ENCODE data around the gene NRIP3. TPM values are rescaled to one million over a fixed set of nuclear protein-coding genes. Genes with fewer than 3 reads are reported as not detected.
A peak's percentile ranks its signal among the peaks of the same experiment; 100 is the strongest.

Gene NRIP3
- total RNA-seq, 1 donor from 2014 or later = 0.56 TPM

DNA sequence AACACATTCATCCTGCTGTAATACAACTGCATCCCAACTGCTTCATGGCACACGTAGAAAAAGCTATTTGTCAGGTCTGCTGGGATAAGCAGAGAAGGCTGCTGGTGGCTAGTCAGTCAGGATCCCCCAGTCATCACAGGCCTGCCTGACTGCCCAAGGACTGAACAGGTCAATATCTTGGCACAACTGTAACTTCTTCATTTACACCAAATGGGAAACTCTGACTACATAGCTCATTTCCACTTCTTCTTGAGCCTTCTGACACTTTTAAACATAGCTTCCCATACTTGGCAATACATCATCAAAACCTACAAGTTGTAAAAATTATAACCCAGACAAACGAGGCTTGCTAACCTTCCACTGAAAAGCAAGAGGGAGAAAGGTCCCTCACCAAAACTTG lies 42.4 kb downstream of the NRIP3 start:
- DNase-seq = no peak
- H3K9me3 ChIP-seq = no peaks in the 10 kb centered on the region
- no peak overlapping the region for H3K4me3 ChIP-seq
- H3K27ac ChIP-seq = no peak overlapping the region
- H3K4me1 ChIP-seq = peaks cover 39% of the 10 kb centered on the region
- H3K27me3 ChIP-seq (ENCODE audit: low read depth) = no peaks in the 10 kb centered on the region
- TF ChIP-seq, protein P1, sequence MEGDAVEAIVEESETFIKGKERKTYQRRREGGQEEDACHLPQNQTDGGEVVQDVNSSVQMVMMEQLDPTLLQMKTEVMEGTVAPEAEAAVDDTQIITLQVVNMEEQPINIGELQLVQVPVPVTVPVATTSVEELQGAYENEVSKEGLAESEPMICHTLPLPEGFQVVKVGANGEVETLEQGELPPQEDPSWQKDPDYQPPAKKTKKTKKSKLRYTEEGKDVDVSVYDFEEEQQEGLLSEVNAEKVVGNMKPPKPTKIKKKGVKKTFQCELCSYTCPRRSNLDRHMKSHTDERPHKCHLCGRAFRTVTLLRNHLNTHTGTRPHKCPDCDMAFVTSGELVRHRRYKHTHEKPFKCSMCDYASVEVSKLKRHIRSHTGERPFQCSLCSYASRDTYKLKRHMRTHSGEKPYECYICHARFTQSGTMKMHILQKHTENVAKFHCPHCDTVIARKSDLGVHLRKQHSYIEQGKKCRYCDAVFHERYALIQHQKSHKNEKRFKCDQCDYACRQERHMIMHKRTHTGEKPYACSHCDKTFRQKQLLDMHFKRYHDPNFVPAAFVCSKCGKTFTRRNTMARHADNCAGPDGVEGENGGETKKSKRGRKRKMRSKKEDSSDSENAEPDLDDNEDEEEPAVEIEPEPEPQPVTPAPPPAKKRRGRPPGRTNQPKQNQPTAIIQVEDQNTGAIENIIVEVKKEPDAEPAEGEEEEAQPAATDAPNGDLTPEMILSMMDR (IDR thresholded peaks at IDR 0.05) = no peak
- H3K36me3 ChIP-seq = peaks cover 17% of the 10 kb centered on the region
- intact Hi-C loops (cut with DNase I) = no loop called here
- ATAC-seq = no peak

DNA sequence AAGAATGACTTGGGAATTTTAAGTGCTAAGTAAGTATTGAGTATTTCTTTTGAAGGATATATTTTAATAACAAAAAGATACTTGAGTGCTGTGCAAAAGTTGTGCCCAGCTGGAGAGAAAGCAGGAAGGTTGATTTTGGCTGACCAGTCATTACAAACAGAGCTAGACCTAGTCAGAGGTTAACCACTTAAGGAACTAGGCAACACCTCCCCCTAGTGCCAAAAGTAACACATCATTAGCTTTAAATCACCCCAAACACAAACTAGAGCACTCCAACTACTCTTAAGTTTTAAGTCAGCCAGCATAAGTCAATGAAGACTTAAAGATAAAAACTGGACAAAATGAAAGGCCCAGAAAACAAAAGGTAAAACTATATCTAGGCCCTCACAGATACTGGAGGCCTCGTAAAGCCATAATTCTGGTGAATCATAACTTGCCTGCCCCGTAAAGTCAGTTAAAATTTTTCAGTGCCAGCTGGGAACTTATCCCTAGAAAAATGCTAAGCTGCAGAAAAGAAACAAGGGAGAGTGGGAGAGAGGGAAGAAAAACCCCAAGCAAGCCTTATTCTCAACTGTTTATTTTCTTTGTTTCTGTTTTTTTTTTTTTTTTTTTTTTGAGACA lies 44.1 kb downstream of the NRIP3 start:
- H3K27me3 ChIP-seq (ENCODE audit: low read depth) = no peaks in the 10 kb centered on the region
- intact Hi-C loops (cut with DNase I) = no loop called here
- peak overlapping the region; percentile 25 for H3K4me3 ChIP-seq
- peaks cover 32% of the 10 kb centered on the region for H3K36me3 ChIP-seq
- DNase-seq = no peak
- ATAC-seq = peak; percentile 53 to 61
- TF ChIP-seq, protein P1 (IDR thresholded peaks at IDR 0.05) = peak; percentile 57
- H3K27ac ChIP-seq = peak overlapping the region; percentile 73
- no peaks in the 10 kb centered on the region for H3K9me3 ChIP-seq
- peaks cover 31% of the 10 kb centered on the region for H3K4me1 ChIP-seq

DNA sequence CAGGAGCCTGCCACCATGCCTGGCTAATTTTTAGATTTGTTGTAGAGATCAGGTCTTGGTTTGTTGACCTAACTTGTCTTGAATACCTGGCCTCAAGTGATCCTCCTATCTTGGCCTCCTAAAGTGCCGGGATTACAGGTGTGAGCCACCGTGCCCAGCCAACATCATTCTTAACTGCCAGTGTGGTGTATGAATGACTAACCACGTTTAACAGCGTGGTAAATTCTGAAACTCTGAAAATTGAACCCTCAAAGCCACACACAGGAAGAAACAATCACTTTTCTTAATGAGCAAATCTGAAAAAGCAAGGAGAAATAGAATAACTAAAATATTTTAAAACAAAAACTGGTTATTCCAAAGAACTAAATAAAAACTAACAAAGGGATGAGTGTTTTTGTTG lies 46.9 kb downstream of the NRIP3 start:
- Histone ChIP-seq H3K4me1 (peaks cover 17% of the 10 kb centered on the region), H3K27me3 (ENCODE audit: low read depth) (no peaks in the 10 kb centered on the region), H3K9me3 (no peaks in the 10 kb centered on the region), H3K4me3 (no peak overlapping the region), H3K36me3 (peaks cover 60% of the 10 kb centered on the region), H3K27ac (no peak overlapping the region)
- intact Hi-C loops (cut with DNase I) = no loop called here
- TF ChIP-seq, protein P1 (IDR thresholded peaks at IDR 0.05) = no peak
- no peak for ATAC-seq
- no peak for DNase-seq

DNA sequence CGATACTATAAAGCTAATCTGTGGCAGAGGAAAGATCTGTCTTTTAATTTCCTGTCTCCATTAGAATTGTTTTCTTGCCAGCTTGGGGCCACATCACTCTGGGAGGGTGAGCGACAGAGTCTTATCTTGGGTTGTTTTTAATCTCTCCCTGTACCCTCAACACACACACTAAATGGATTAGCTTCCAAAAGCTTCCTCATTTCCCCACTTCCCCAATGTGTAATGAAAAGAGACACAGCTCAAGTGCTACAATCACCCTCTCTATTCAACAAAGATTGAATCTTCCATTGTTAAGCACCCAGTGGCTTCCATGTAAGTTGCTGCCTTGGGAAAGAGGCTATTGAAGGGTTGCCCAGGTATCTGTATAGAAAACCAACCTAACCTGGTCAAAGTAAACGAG lies 54.9 kb downstream of the NRIP3 start:
- intact Hi-C loops (cut with DNase I) = no loop called here
- H3K36me3 ChIP-seq = peaks cover 67% of the 10 kb centered on the region
- TF ChIP-seq, protein P1 (IDR thresholded peaks at IDR 0.05) = no peak

DNA sequence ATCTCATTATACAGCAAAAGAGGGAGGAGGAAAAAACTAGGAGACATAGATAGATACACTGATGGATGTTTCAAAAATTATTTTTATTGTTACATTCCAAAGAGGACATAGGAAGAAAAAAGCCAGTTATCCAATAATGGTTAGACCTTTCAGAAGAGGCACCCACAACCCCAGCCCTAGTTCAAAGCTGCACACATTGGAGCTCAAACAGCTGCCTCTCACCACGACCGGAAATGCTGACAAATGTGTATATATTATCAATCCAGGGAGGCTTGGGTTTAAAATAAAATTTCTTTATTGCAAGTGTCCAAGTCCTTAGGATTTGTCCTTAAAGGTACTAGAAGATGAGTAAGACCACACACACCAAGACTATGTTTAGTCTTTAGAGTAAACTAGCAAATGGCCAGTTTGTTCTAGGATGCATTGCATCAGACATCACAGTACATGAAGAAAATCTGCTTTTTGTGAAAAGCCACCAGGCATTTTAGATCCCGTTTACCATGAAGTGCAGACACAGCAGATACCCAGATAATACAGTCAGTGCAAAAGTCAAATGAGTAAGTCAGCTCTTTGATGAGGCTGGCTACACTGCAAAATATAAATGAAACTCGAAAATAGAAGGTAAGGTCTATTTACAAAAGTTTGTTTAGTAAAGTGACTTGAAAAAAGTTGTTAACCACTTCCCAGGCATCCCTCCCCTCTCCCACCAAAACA lies 56.4 kb downstream of the NRIP3 start:
- H3K36me3 ChIP-seq = peaks cover 53% of the 10 kb centered on the region
- ATAC-seq = no peak
- intact Hi-C loops (cut with DNase I) = no loop called here

More for the DNA sequence above, 54.9 kb downstream of the NRIP3 start:
- no peak overlapping the region for H3K4me3 ChIP-seq
- no peak overlapping the region for H3K27ac ChIP-seq
- H3K27me3 ChIP-seq (ENCODE audit: low read depth) = no peaks in the 10 kb centered on the region
- H3K9me3 ChIP-seq = no peaks in the 10 kb centered on the region
- no peaks in the 10 kb centered on the region for H3K4me1 ChIP-seq
- ATAC-seq = no peak
- DNase-seq = no peak

More for the DNA sequence above, 56.4 kb downstream of the NRIP3 start:
- Histone ChIP-seq H3K4me3 (no peak overlapping the region), H3K27ac (no peak overlapping the region), H3K4me1 (no peaks in the 10 kb centered on the region), H3K27me3 (ENCODE audit: low read depth) (no peaks in the 10 kb centered on the region), H3K9me3 (no peaks in the 10 kb centered on the region)
- DNase-seq = no peak
- TF ChIP-seq, protein P1 (IDR thresholded peaks at IDR 0.05) = no peak

All from lower lobe of right lung (tissue), 2 donors.